Transverse colon (tissue), 4 donors: Measurements from ENCODE around the gene PMEL. TPM values are rescaled to one million over a fixed set of nuclear protein-coding genes. Genes with fewer than 3 reads are reported as not detected.
"Not testable (repeated sequence)": the region's sequence is repeated elsewhere in the genome, so short reads cannot be mapped to it uniquely, and the experiment has no call there.

Experiments
- DNase-seq: peaks from one replicate; pipeline ENCODE4 v3.0.0-alpha.2; 2019
- H3K27ac ChIP-seq, 4 donors: fragments of 200-600 bp; sonication (generic); 2 replicates each; pipeline ENCODE4 v1.5.1; 2016 to 2018; ENCODE audit warnings: inconsistent platforms in 4 of 4
- H3K27me3 ChIP-seq: fragments of 200-600 bp; sonication (generic); 2 replicates; pipeline ENCODE4 v1.5.1; 2017; ENCODE audit warnings: inconsistent platforms
- H3K36me3 ChIP-seq, 4 donors: fragments of 200-600 bp; sonication (generic); 2 replicates each; pipeline ENCODE4 v1.5.1; 2017 to 2019; ENCODE audit warnings: inconsistent platforms in 4 of 4
- H3K4me1 ChIP-seq, 4 donors: fragments of 200-600 bp; sonication (generic); 2 replicates each; pipeline ENCODE4 v1.5.1; 2017 to 2020; ENCODE audit warnings: inconsistent platforms in 4 of 4
- H3K4me3 ChIP-seq, 4 donors: fragments of 200-600 bp; sonication (generic); 1 replicate in 1 of 4; 2 replicates in 3 of 4; pipeline versions ENCODE4 v1.5.1 to v1.6.1; 2017 to 2019; ENCODE audit warnings: inconsistent platforms in 4 of 4
- H3K9me3 ChIP-seq, 2 donors: fragments of 200-600 bp; sonication (generic); 2 replicates each; pipeline ENCODE4 v1.5.1; 2017 to 2019; ENCODE audit warnings: inconsistent platforms in 2 of 2
- EP300 ChIP-seq: sonication (generic); formaldehyde crosslinking; IDR thresholded peaks from one replicate; pipeline ENCODE4 v1.6.1; 2017; ENCODE audit warnings: antibody characterized with exemption, low read depth
- POLR2A ChIP-seq: fragments of 450-650 bp; IDR thresholded peaks from one replicate; pipeline ENCODE4 v1.6.1; 2016; ENCODE audit warnings: antibody characterized with exemption, mild to moderate bottlenecking, moderate library complexity
- POLR2AphosphoS5 ChIP-seq, 3 donors: sonication (generic); formaldehyde crosslinking; IDR thresholded peaks; one replicate each; pipeline ENCODE4 v1.6.1; 2016; ENCODE audit warnings: antibody characterized with exemption in 3 of 3
- WGBS, 2 donors: methylation state at CpG; one replicate each; pipeline ENCODE4 v1.1.5; 2018; ENCODE audit warnings: low coverage in 1 of 2; 5-methylcytosine and 5-hydroxymethylcytosine counted together
- in situ Hi-C, 4 donors: fragments of 200-750 bp; cut with MboI; loops; one replicate each; pipeline versions ENCODE4 v1.15.0 to v1.15.1; 2017; ENCODE audit warnings: low sequenced_read_pairs in 3 of 4, low pct_ligation_motif_present in 1 of 4, low pct_unique_long_range_greater_than_20kb in 1 of 4
- intact Hi-C: fragments of 100-400 bp; cut with DNase I; formaldehyde crosslinking; loops from one replicate; pipeline ENCODE4 v1.15.1; 2023; ENCODE audit warnings: low total_unique reads
- total RNA-seq, 4 donors: library from RNA; depleted of rRNA; stranded (reverse); fragments of >200 nt; gene quantifications; one replicate each; pipeline ENCODE4 v1.1.0, GENCODE V29; 2016
- TF ChIP-seq, protein P1 (sequence below), 5 experiments: fragments of 200-600 bp in 3 of 5; fragments of 450-650 bp in 2 of 5; sonication (generic) in 3 of 5; IDR thresholded peaks; 1 replicate in 2 of 5; 2 replicates in 3 of 5; pipeline ENCODE4 v1.5.1; 2016 to 2017; ENCODE audit warnings: antibody characterized with exemption in 5 of 5, inconsistent platforms in 3 of 5, mild to moderate bottlenecking in 2 of 5, moderate library complexity in 1 of 5

PMEL gene
- total RNA-seq, 4 donors from 2014 or later: 2.4 to 7.0 (median 4.9) TPM; not detected in 1

GRCh38 chr12:56010111-56010570 lies 44.3 kb upstream of the PMEL start:
- Histone ChIP-seq H3K9me3 (no peaks in the 10 kb centered on the region), H3K27me3 (no peaks in the 10 kb centered on the region), H3K36me3 (no peaks in the 10 kb centered on the region), H3K4me1 (peaks cover 0 to 35% (median 26%) of the 10 kb centered on the region in 4 donors), H3K27ac (peak overlapping the region in 2 of 4 donors; percentile 7 to 18), H3K4me3 (no peak overlapping the region)
- intact Hi-C loops: no loop called here
- in situ Hi-C loops: no loop called here
- no peak for TF ChIP-seq EP300
- TF ChIP-seq POLR2AphosphoS5 (IDR thresholded peaks at IDR 0.05): peak in 1 of 3 donors; percentile 40
- 25 to 44% methylated on average over 2 of the region's 2 CpGs for WGBS, 2 donors
- DNase-seq: no peak

- Histone ChIP-seq H3K9me3 (no peaks in the 10 kb centered on the region), H3K36me3 (no peaks in the 10 kb centered on the region), H3K27me3 (no peaks in the 10 kb centered on the region), H3K27ac (peak overlapping the region; percentile 92 to 96 (median 94)), H3K4me1 (peaks cover 0 to 20% (median 9%) of the 10 kb centered on the region in 4 donors), H3K4me3 (peak overlapping the region; percentile 79 to 89 (median 84))
- TF ChIP-seq POLR2AphosphoS5 (IDR thresholded peaks at IDR 0.05): no peak
- TF ChIP-seq, protein P1, sequence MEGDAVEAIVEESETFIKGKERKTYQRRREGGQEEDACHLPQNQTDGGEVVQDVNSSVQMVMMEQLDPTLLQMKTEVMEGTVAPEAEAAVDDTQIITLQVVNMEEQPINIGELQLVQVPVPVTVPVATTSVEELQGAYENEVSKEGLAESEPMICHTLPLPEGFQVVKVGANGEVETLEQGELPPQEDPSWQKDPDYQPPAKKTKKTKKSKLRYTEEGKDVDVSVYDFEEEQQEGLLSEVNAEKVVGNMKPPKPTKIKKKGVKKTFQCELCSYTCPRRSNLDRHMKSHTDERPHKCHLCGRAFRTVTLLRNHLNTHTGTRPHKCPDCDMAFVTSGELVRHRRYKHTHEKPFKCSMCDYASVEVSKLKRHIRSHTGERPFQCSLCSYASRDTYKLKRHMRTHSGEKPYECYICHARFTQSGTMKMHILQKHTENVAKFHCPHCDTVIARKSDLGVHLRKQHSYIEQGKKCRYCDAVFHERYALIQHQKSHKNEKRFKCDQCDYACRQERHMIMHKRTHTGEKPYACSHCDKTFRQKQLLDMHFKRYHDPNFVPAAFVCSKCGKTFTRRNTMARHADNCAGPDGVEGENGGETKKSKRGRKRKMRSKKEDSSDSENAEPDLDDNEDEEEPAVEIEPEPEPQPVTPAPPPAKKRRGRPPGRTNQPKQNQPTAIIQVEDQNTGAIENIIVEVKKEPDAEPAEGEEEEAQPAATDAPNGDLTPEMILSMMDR (IDR thresholded peaks at IDR 0.05): peak in 1 of 5 experiments; percentile 2
- WGBS, 2 donors: 4% methylated on average over 9 to 31 of the region's 44 CpGs
- intact Hi-C loops: loop anchor here (5.0 kb wide), 1 partner anchor 34 kb away; the partner anchor contains the start of gene RPS26
- in situ Hi-C loops: no loop called here
- peak; percentile 70 for DNase-seq
Observed at GRCh38 chr12:56007564-56008559, 42.0 kb upstream of the PMEL start.

DNA sequence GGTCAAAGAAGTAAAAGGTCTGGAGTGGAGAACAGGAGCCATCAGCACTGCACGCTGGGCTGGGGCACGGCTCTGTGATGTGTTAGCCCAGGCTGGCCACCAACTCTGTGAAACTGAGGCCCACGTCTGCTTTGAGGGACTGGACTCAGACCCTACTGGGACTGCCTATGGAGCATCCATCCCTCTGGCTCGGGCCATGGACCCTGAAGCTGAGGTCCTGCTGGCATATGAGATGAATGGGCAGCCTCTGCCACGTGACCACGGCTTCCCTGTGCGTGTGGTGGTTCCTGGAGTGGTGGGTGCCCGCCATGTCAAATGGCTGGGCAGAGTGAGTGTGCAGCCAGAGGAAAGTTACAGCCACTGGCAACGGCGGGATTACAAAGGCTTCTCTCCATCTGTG lies 38.4 kb upstream of the PMEL start:
- intact Hi-C loops: no loop called here
- TF ChIP-seq POLR2AphosphoS5 (IDR thresholded peaks at IDR 0.05) (no peak), EP300 (no peak), POLR2A (no peak)
- TF ChIP-seq, protein P1 (IDR thresholded peaks at IDR 0.05): no peak
- no peak overlapping the region for H3K27ac ChIP-seq
- 94% methylated on average over 10 of the region's 10 CpGs; no CpG with 5 or more reads in 1 of the 2 donors for WGBS, 2 donors
- H3K4me1 ChIP-seq: peaks cover 0 to 33% (median 18%) of the 10 kb centered on the region in 4 donors
- H3K4me3 ChIP-seq: no peak overlapping the region
- no peaks in the 10 kb centered on the region for H3K36me3 ChIP-seq
- in situ Hi-C loops: no loop called here
- DNase-seq: no peak
- H3K9me3 ChIP-seq: no peaks in the 10 kb centered on the region
- no peaks in the 10 kb centered on the region for H3K27me3 ChIP-seq

DNA sequence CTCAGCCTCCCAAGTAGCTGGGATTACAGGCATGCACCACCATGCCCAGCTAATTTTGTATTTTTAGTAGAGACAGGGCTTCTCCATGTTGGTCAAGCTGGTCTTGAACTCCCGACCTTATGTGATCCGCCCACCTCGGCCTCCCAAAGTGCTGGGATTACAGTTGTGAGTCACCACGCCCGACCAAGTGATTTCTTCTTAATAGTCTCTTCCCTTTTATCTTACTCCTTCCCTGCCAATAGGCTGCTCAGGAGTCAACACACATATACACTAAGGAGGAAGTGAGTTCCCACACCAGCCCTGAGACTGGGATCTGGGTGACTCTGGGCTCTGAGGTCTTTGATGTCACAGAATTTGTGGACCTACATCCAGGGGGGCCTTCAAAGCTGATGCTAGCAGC lies 37.5 kb upstream of the PMEL start:
- H3K9me3 ChIP-seq, intact Hi-C loops, DNase-seq, H3K27me3 ChIP-seq, in situ Hi-C loops, H3K36me3 ChIP-seq, H3K27ac ChIP-seq, H3K4me3 ChIP-seq: not testable (repeated sequence)
- peaks cover 0 to 33% (median 19%) of the 10 kb centered on the region in 4 donors for H3K4me1 ChIP-seq
- 82% methylated on average over 5 of the region's 5 CpGs; no CpG with 5 or more reads in 1 of the 2 donors for WGBS, 2 donors

DNA sequence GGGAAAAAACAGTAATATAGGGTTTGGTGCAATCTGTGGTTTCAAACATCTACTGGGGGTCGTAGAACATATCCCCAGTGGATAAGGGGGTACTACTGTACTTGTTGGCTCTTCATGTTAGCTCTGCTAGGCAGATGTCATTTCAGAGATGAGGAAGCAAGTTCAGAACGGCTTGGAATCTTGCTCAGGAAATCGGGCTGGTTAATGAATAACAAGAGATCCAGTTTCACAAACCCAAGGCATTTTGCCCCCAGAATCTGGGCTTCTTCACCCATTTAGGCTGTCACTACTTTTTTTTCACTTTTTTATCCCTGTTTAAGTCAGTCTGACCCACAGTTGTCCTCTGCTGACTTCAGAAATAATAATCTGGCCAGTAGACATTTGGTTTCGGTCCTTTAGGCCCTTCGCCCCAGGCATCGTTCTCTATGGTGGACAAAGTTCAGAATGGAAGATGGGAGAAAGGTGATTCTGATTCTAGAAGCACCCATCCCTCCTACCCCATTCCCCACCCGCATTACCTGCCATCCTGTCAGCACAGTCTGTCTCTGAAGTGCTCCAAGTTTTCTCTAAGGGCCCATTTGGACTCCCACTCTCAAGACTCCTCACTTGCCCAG lies 35.8 kb upstream of the PMEL start:
- peak overlapping the region; percentile 51 to 74 (median 67) for H3K27ac ChIP-seq
- DNase-seq: no peak
- TF ChIP-seq POLR2A: no peak
- TF ChIP-seq POLR2AphosphoS5 (IDR thresholded peaks at IDR 0.05): no peak
- TF ChIP-seq, protein P1 (IDR thresholded peaks at IDR 0.05): no peak
- no peak for TF ChIP-seq EP300

DNA sequence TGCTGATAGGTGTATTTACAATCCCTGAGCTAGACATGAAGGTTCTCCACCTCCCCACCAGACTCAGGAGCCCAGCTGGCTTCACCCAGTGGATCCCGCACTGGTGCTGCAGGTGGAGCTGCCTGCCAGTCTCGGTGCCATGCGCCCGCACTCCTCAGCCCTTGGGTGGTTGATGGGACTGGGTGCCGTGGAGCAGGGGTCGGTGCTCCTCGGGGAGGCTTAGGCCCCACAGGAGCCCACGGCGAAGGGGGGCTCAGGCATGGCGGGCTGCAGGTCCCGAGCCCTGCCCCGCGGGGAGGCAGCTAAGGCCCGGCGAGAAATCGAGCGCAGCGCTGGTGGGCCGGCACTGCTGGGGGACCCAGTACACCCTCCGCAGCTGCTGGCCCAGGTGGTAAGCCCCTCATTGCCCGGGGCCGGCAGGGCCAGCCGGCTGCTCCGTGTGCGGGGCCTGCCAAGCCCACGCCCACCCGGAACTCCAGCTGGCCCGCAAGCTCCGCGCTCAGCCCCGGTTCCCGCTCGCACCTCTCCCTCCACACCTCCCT lies 34.2 kb upstream of the PMEL start:
- intact Hi-C loops, H3K36me3 ChIP-seq, H3K4me3 ChIP-seq, H3K9me3 ChIP-seq, DNase-seq, H3K27me3 ChIP-seq: not testable (repeated sequence)
- peak overlapping the region in 3 of 4 donors; percentile 51 to 74 (median 66) for H3K27ac ChIP-seq
- WGBS, 2 donors: 90% methylated on average over 33 of the region's 33 CpGs; no CpG with 5 or more reads in 1 of the 2 donors
- in situ Hi-C loops: loop anchor here in 1 of 4 donors (10.0 kb wide), 1 partner anchor 45 kb away; the partner anchor contains the start of gene RPS26
- peaks cover 0 to 40% (median 26%) of the 10 kb centered on the region in 4 donors for H3K4me1 ChIP-seq

More for the DNA sequence above, 35.8 kb upstream of the PMEL start:
- intact Hi-C loops: no loop called here
- in situ Hi-C loops: no loop called here
- Histone ChIP-seq H3K27me3 (no peaks in the 10 kb centered on the region), H3K9me3 (no peaks in the 10 kb centered on the region), H3K36me3 (no peaks in the 10 kb centered on the region), H3K4me1 (peaks cover 0 to 31% (median 21%) of the 10 kb centered on the region in 4 donors), H3K4me3 (no peak overlapping the region)
- WGBS, 2 donors: 43 to 64% methylated on average over 4 to 7 of the region's 7 CpGs
